SK-N-SH treated with all-trans-retinoic acid at 6 μM for 48 hours (cell line): ENCODE measurements around the gene S100A5.

Experiments
- BACH2 ChIP-seq: fragments of 250-450 bp; sonication (Bioruptor Pico); IDR thresholded peaks from 2 replicates; pipeline ENCODE4 v1.9.0; 2021; ENCODE audit warnings: mild to moderate bottlenecking, borderline replicate concordance
- PATZ1 ChIP-seq: fragments of 250-450 bp; sonication (Bioruptor Pico); IDR thresholded peaks from 2 replicates; pipeline ENCODE4 v1.8.0; 2020; ENCODE audit warnings: mild to moderate bottlenecking, moderate library complexity, borderline replicate concordance
- ZFP3 ChIP-seq: fragments of 250-450 bp; sonication (Bioruptor Pico); IDR thresholded peaks from 2 replicates; pipeline ENCODE4 v1.5.0; 2020; ENCODE audit warnings: mild to moderate bottlenecking, moderate library complexity

- no peak for TF ChIP-seq ZFP3 (CRISPR knock-in tag)
- no peak for TF ChIP-seq PATZ1 (CRISPR knock-in tag)
- no peak for TF ChIP-seq BACH2 (CRISPR knock-in tag)
Observed at GRCh38 chr1:153553096-153553495, 12.4 kb upstream of the S100A5 start.
